ENCODE results near the gene PACSIN1. TPM values are rescaled to one million over a fixed set of nuclear protein-coding genes. Genes with fewer than 3 reads are reported as not detected.

PACSIN1 gene
- total RNA-seq, 4 donors from 2014 or later: 0.08 to 0.42 (median 0.10) TPM; not detected in 1

DNA sequence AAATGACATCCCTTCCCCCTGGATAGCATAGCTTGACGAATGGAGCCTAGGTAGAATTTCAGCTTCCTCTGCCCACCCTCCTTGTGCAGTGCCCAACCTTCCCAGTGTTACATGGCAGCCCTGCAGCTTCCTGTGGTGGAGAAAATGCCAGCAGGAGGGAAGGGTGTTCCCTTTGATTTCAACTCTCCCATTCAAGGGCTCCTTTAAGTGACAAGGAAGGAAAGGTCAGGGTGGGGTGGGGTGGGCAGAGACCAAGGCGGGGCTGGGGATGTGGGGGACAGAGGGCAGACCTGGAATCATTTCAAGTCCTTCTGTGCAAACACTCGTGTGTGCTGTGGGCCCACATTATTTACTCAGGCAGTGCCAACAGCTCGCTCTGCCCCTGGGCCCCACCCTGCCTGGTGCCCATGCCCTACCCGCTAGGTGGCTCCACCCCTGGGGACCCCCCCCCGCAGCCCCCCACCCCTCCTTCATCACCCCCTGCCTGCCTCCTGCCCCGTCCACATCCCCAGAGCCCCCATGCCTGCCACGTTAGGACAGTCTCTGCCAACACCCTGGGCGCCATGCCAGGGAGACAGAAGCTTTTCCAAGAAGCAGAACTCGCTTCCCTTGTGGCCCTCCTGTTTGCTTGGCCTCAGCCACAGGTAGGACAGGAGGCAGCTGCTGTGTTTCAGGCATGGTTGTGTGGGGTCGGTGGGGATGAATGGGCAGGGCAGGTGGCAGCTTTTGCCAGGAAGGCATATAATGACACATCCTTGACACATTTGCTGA is 80.9 kb downstream of the PACSIN1 start:
- 19 to 21% methylated on average over 11 of the region's 11 CpGs for WGBS, 2 donors

GRCh38 chr6:34547701-34548644 is 82.1 kb downstream of the PACSIN1 start:
- TF ChIP-seq CTCF (IDR thresholded peaks at IDR 0.05) (no peak), POLR2A (IDR thresholded peaks at IDR 0.05) (no peak)
- H3K4me3 ChIP-seq (ENCODE audit: low read depth, poor library complexity, severe bottlenecking): no peak overlapping the region
- no peak for DNase-seq (ENCODE audit: low spot score in 2 of 2)
- 77 to 78% methylated on average over 10 to 11 of the region's 11 CpGs for WGBS, 2 donors
- intact Hi-C loops (cut with DNase I; ENCODE audit: low total_unique reads): no loop called here

More for the DNA sequence above, 80.9 kb downstream of the PACSIN1 start:
- intact Hi-C loops (cut with DNase I; ENCODE audit: low total_unique reads): no loop called here
- TF ChIP-seq POLR2A (IDR thresholded peaks at IDR 0.05) (no peak), CTCF (IDR thresholded peaks at IDR 0.05) (no peak)
- peak; percentile 31 to 91 for DNase-seq (ENCODE audit: low spot score in 2 of 2)
- H3K4me3 ChIP-seq (ENCODE audit: low read depth, poor library complexity, severe bottlenecking): no peak overlapping the region

DNA sequence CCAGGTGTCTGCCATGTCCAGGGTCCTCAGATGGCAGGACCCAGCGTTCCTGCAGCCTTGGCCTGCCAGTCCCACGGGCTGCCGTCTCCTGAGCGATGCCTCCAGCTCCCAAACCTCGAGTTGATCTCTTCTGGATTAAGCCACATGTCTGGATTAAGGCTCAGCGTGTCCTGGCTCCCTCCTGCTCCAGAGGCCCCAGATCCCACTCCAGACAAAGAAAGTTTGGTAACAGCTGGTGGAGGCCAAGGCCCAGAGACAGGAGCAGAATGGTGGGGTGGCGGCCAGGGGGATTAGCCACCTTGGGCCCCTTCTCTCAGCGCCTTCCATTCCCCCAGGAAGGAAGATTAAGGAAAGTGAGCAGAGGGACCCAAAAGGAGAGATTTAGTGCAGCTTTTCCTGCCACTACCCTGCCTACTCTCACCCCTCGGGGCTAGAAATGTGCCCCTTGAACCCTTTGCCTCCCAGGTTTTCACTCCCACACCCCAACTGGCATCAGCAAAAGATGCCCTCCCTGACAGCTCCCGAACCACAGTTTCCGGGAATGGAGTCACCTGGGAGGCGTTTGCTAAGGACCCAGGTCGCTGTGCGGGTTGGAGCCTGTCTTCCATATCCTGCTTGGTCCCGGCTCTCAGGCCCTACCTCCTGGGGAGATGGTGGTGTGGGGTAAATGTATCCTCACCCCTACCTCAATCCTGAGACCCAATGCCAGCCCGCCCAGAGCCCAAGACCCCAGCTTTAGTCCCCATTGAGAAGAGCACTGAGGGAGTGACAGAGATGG is 83.3 kb downstream of the PACSIN1 start:
- TF ChIP-seq POLR2A (IDR thresholded peaks at IDR 0.05): no peak
- TF ChIP-seq CTCF (IDR thresholded peaks at IDR 0.05): no peak
- DNase-seq (ENCODE audit: low spot score in 2 of 2): no peak
- H3K4me3 ChIP-seq (ENCODE audit: low read depth, poor library complexity, severe bottlenecking): no peak overlapping the region
- intact Hi-C loops (cut with DNase I; ENCODE audit: low total_unique reads): no loop called here
- WGBS, 2 donors: 78% methylated on average over 15 to 16 of the region's 16 CpGs

DNA sequence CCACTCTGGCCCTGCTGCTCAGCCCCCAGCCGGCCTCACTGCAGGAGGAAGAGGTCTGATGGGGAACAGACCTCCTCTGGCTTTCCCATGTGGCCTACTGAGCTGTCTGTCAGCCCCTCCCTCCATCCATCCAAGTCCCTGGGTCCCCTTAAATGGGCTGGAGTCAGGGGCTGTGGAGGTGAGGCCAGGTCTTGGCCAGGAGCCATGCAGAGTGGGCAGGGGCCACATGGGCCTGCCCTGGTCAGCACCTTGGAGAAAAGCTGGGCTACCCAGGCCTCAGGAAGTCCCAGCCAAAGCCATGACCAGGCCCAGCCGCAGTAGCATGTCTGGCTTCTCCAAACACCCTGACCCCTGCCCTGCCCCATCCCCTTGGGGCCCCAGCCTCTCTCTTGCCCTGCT is 83.9 kb downstream of the PACSIN1 start:
- DNase-seq (ENCODE audit: low spot score in 2 of 2): no peak
- 86 to 94% methylated on average over 2 of the region's 2 CpGs for WGBS, 2 donors
- H3K4me3 ChIP-seq (ENCODE audit: low read depth, poor library complexity, severe bottlenecking): no peak overlapping the region
- TF ChIP-seq POLR2A (IDR thresholded peaks at IDR 0.05) (no peak), CTCF (IDR thresholded peaks at IDR 0.05) (no peak)
- intact Hi-C loops (cut with DNase I; ENCODE audit: low total_unique reads): no loop called here

DNA sequence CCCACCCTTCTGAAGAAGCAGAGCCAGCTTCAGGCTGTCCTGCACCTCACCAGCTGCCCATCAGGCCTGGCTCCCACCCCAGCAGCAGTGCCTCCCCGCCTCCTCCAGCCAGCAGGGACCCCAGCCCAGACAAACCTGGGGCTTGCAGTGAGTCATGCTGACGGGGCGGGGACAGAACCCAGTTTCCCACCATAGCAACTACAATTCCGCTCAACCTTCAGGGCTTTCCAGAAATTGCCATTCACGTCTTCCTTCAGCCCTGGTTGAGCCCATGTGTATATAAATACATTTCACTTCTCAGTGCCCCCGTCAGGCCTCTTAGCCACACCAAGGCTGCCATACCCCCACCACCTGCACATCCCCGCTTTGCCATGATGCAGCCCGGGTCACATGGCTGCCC is 85.8 kb downstream of the PACSIN1 start:
- 91 to 93% methylated on average over 8 of the region's 8 CpGs for WGBS, 2 donors
- H3K4me3 ChIP-seq (ENCODE audit: low read depth, poor library complexity, severe bottlenecking): no peak overlapping the region

More for the DNA sequence above, 85.8 kb downstream of the PACSIN1 start:
- intact Hi-C loops (cut with DNase I; ENCODE audit: low total_unique reads): no loop called here
- no peak for DNase-seq (ENCODE audit: low spot score in 2 of 2)
- TF ChIP-seq CTCF (IDR thresholded peaks at IDR 0.05) (no peak), POLR2A (IDR thresholded peaks at IDR 0.05) (no peak)
